NCI-H2107 treated with DMSO at 0.1 percent for 48 hours (cell line): ENCODE results near the gene AFAP1.

Experiments used
- DNase-seq: peaks from one replicate; lab custom pipeline; 2025; ENCODE audit not compliant: unreplicated experiment; lab: John Stamatoyannopoulos, UW

AFAP1 gene

DNA sequence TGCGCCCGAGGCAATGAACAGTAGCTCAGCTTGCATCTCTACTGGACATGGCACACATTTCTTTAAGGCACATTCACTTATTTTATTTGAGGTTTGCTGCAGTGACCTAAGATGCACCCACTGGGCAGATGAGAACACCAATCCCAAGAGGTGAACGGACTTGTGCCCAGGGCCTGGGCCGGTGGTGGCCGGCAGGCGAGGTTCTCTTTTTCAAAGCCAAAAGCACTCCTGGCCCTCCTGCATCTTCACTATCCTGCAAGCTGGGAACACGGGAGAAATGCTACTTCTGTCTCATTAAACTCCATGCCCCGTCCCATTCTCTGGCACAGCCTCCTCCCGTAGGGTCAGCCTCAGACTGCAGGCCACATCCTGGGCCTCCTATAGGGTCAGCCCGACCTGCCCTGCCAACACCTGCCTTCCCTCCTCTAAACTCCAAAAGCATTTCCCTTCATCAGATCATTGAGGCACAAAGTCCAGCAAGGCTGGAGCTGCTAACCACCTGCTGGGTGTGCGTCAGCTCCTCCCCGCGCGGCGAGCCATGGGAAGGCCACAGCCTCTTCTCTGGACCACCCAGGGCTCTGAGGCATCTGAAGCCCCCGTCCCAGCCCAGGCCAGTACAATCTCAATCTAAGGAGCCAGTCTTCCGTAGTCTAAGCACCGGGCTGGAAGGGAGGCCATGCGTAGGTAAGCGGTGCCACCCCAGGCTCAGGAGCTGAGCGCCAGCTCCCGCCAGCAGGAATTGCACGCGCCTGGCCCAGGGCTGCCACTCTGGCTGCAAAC, 166.1 kb downstream of the AFAP1 start:
- DNase-seq = no peak

DNA sequence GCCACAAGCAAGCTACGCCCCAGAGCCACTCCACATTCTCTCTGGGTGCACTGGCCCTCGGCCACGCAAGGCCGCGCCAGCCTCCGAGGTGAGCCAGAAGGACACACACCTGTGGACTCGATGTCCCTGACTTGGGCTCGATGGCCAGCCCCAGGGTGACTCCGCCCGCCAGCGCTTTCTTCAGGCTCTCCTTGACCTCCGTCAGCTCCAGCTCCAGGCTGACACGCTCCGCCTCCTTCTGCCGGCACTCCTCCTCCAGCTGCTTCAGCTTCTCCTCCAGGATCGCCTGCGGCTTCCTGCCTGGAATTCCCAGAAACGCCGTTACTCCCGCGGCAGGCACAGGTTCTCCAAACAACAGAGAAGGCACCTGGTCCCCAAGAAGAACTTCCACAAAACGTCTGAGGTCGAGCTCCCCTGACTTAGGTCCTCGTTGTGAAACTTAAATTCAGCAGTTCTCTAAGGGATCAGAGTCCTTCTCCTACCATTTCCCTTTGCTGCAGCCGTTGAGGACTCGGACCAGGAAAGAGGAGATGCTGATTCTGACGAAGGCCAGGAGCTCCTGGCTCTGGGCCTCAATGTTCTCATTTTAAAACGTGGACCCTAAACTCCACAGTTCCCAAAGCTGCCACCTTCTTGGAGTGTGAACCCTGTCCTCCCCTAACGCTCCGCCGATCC, 166.8 kb downstream of the AFAP1 start:
- DNase-seq = no peak

GRCh38 chr4:7771541-7772507, 167.8 kb downstream of the AFAP1 start:
- no peak for DNase-seq

DNA sequence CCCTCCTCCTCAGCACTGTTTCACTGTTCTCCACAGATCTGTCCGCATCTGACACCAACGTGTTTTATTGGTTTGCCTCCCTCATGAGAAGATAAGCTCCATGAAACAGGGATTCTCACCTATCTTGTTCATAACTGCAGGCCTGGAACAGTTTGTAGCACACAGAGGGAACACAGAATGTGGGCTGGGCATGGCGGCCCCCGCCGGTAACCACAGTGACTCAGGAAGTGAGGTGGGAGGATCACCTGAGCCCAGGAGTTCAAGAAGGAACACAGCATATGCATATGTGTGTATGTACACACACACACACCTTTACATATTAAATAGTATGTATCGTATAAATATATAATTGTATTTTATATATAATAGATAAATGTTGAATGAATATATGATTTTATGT, 168.6 kb downstream of the AFAP1 start:
- no peak for DNase-seq

- no peak for DNase-seq
These were observed 169.2 kb downstream of the AFAP1 start for GRCh38 chr4:7770224-7771050.

- no peak for DNase-seq
These were observed 170.1 kb downstream of the AFAP1 start for GRCh38 chr4:7769396-7770223.

DNA sequence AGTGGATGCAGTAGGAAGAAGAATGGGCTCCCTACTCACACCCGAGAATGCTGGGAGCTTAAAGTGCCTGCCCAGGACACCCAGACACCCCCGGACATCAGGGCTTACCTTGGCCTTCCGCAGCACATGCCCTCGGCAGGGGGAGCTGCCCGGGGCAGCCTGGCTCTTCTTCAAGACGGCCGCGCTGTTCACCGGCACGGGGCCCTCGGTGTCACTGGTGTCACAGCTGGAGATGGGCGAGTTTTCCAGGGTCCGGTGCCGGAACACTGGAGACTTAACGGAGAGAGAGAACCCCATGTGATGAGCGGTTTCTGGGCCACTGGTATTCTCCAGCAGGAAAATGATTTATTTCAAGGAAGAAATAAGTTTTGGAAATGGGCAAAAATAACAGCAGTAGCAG, 170.9 kb downstream of the AFAP1 start:
- no peak for DNase-seq

GRCh38 chr4:7767966-7768365, 171.7 kb downstream of the AFAP1 start:
- no peak for DNase-seq

DNA sequence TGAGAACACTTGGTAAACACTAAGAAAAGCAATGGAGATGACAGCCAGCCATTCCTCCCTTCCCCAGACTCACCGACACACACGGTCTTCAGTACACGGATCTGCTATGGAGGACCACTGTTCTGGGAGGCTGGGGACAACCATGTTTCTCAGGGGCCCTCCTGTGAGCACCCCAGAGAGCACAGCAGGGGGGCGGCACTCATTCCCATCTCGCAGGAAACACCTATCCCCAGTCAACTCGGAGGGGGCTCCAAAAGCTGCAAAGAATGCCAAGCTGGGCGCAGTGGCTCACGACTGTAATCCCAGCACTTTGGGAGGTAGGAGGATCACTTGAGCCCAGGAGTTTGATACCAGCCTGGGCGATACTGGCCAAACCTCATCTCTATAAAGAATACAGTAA, 172.1 kb downstream of the AFAP1 start:
- no peak for DNase-seq

GRCh38 chr4:7766661-7767345, 172.9 kb downstream of the AFAP1 start:
- DNase-seq = no peak

DNA sequence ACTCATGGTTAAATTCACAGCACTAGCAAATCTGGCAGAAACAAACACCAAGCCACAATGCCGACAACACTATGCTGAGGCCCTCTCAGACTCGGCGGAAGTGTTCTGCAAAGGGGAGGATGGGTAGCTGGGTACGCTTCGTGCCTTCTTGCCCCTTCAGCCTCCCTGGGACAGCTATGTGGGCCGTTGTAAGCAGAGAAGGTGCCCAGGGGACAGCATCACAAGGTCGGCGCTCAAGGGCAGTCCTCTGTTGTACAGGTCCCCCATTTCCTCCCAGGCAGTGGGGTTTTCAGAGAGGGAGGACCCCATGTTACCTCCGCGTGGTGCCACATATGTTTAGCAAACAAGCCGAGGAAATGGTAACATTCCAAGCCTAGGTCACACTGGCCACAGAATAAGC, 173.6 kb downstream of the AFAP1 start:
- no peak for DNase-seq

DNA sequence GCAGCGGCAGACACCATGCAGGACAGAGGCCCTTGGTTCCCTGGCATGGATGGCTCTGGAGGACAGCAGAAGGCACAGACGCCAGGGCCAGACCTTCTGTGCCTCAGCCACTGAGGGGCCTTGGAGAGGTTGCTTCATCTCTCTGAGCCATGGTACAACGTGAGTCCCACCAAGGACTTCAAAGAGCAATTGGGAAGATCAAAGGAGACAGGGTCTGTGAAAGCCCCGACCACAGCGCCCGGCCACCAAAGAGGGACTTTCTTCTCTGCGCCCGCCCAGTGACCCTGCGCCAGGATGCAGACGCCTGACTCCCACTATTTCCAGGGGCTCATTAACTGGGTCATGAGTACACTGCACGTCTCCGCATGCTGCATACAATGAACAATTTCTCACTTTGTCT, 174.0 kb downstream of the AFAP1 start:
- no peak for DNase-seq

DNA sequence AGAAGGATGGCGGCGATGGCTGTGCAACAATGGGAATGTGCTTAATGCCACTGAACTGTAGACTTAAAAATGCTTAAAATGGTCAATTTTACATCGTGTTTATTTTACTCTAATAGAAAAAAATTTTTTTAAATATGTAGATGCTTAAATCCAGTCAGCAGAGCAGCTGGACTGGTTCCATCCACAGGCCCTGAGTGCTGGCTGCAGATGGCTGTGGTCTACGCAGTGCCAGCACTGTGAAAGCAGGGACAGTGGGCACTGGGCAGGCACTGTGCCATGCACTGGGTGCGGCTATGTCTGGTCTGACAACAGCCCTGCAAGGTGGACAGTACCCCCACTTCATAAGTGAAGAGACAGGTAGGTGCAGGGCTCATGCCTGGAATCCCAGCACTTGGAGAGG, 175.2 kb downstream of the AFAP1 start:
- no peak for DNase-seq

GRCh38 chr4:7763788-7764187, 175.9 kb downstream of the AFAP1 start:
- no peak for DNase-seq

DNA sequence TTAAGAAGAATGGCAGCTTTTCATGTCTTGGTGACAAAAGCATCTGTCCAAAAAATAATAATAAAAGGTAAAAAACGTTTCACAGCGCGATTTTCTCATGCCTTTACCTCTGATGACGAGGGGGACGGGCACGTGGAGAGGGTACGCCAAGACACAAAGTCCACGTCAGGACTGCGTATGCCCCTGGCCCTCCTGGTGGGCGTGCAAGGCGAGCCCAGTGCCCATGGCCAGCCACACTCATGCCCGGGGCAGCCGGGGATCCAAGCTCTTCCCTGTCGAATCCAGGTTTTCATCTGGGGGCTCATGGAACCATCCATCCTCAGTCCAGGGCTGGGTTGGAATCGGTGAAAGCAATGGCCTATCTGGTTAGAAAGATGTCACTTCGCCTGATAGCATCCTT, 176.6 kb downstream of the AFAP1 start:
- no peak for DNase-seq

DNA sequence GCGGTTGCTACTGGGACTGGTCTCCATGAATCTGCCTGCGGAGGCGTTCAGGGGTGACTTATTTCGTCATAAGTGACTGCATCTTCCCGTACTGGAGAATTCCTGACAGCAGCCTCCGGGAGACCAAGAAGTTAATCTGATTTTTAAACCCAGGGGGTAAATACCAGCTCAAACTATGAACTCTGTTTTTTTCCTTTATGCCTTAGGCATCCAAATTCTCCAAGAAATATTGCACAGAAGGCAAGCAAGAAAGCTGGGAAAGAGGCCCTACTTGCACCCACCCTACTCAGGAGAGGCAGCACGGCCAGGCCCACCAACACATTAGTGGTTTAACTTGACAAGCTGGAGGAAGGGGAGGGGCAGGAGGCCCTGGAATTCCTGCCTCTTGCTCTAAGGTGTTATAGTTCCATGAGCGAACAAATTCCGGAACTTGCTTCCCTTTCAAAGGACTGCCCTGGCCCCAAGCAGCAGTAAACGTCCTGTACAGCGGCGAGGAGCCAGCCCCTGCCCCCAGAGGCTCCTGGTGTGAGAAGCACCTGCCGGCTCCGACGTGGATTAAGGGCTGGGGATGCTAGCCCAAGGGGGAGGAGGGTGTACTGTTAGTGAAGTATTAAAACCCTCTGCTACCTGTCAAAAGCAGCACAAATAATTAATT, 177.2 kb downstream of the AFAP1 start:
- DNase-seq = no peak

- DNase-seq = no peak
These were observed 177.9 kb downstream of the AFAP1 start for GRCh38 chr4:7761720-7762119.

DNA sequence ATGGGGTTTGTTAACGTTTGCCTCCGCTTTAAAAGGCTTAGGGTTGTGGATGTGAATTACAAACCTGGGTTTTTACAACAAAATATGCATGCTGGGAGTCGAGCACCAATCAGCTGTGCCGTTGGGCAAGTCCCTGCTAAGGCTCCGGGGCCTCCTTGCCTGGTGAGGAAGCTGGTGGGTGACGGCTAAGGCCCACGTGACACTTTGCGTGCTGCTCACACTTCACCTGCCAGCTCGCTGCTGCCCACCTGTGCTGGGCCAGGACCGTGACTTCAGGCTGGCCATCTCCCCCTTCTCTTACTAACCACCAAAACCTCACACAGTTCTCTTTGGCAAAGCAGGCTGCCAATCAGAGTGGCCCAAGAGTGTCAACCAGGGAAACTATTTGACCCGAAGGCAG, 178.3 kb downstream of the AFAP1 start:
- no peak for DNase-seq

GRCh38 chr4:7760706-7761105, 179.0 kb downstream of the AFAP1 start:
- no peak for DNase-seq
